ENCODE measurements around the gene UBXN2A. TPM values are rescaled to one million over a fixed set of nuclear protein-coding genes. Genes with fewer than 3 reads are reported as not detected.

Gene UBXN2A
- total RNA-seq, 1 experiment from 2014 or later = 19.7 TPM

- Mint-ChIP-seq H3K27ac (no peak overlapping the region), H3K27me3 (ENCODE audit: low read depth) (peaks cover 2% of the 10 kb centered on the region; the same call in 1 of the 2 replicates), H3K9me3 (no peaks in the 10 kb centered on the region), H3K36me3 (ENCODE audit: insufficient read depth in 1 of 3, low read depth in 3 of 3) (peaks cover 6 to 14% (median 13%) of the 10 kb centered on the region in 3 experiments; a peak in 6 of 7 replicates), H3K4me1 (peaks cover 33 to 42% of the 10 kb centered on the region in 2 experiments), H3K4me3 (peak overlapping the region; percentile 66 to 82)
- Histone ChIP-seq H2BK20ac (ENCODE audit: low read depth, low read length, poor library complexity, severe bottlenecking) (no peak overlapping the region), H3K9ac (ENCODE audit: extremely low read depth, insufficient read length, low read length) (no peak overlapping the region), H3K79me1 (ENCODE audit: insufficient read depth, low read depth, low read length, poor library complexity, severe bottlenecking) (no peaks in the 10 kb centered on the region), H3K79me2 (ENCODE audit: insufficient read depth, low read length) (peaks cover 2% of the 10 kb centered on the region; the same call in 1 of the 2 replicates), H3K23me2 (ENCODE audit: insufficient read length, low read depth, low read length, poor library complexity, severe bottlenecking) (no peaks in the 10 kb centered on the region), H4K5ac (ENCODE audit: insufficient read length, low read depth, low read length) (no peak overlapping the region), H4K8ac (replicated peaks; ENCODE audit: insufficient read length, low read depth, low read length) (no peak overlapping the region), H2AFZ (ENCODE audit: low read length) (no peak overlapping the region), H2BK12ac (ENCODE audit: insufficient read length, low read depth, low read length) (no peak overlapping the region), H3T11ph (ENCODE audit: low read length) (no peak overlapping the region), H2BK5ac (ENCODE audit: insufficient read length, low read length) (no peak overlapping the region), H4K20me1 (ENCODE audit: control insufficient read depth, insufficient read depth, insufficient read length) (no peaks in the 10 kb centered on the region), H3K18ac (ENCODE audit: insufficient read length, low read depth, low read length) (no peak overlapping the region), H3K27me3 (ENCODE audit: insufficient read depth, low read length) (no peaks in the 10 kb centered on the region), H3K4ac (ENCODE audit: low read depth, low read length) (no peak overlapping the region), H2BK120ac (ENCODE audit: low read depth, low read length, poor library complexity, severe bottlenecking) (no peak overlapping the region), H2BK15ac (ENCODE audit: low read depth, low read length) (no peak overlapping the region), H3K56ac (ENCODE audit: insufficient read length, low read depth, low read length) (no peak overlapping the region), H4K91ac (ENCODE audit: insufficient read length, low read depth, low read length) (no peak overlapping the region), H3K27ac (ENCODE audit: insufficient read length, low read depth, low read length) (no peak overlapping the region), H3K4me1 (ENCODE audit: insufficient read depth, low read length) (no peaks in the 10 kb centered on the region), H3K4me2 (ENCODE audit: insufficient read depth, insufficient read length, low read length) (peak overlapping the region; percentile 73), H3K23ac (ENCODE audit: insufficient read length, low read depth, low read length) (no peak overlapping the region), H2AK5ac (ENCODE audit: insufficient read length, low read length) (no peak overlapping the region), H3K14ac (ENCODE audit: insufficient read depth, low read length) (no peak overlapping the region), H3K9me3 (ENCODE audit: control insufficient read depth, low read depth, low read length) (no peaks in the 10 kb centered on the region)
- no peak for TF ChIP-seq CTCF (conservative IDR thresholded peaks at IDR 0.05)
- WGBS (ENCODE audit: extremely low coverage, insufficient read length, low lambda C conversion rate) = no CpG with 5 or more reads among the region's 8 CpGs
- DNase-seq = no peak
Measured at GRCh38 chr2:23941644-23942043, 1.4 kb downstream of the UBXN2A start.
